NCI-H1930 (cell line): Measurements from ENCODE around the gene FNDC3B.

Experiments used
- DNase-seq, 2 experiments: peaks; one replicate each; lab custom pipeline; 2025; lab: John Stamatoyannopoulos, UW

Gene FNDC3B

GRCh38 chr3:172119266-172119969, 80.0 kb downstream of the FNDC3B start:
- no peak for DNase-seq

GRCh38 chr3:172120912-172121311, 81.5 kb downstream of the FNDC3B start:
- no peak for DNase-seq

- no peak for DNase-seq
Measured at GRCh38 chr3:172121981-172122380, 82.6 kb downstream of the FNDC3B start.

GRCh38 chr3:172124271-172124670, 84.9 kb downstream of the FNDC3B start:
- DNase-seq = no peak

- no peak for DNase-seq
Measured at GRCh38 chr3:172125053-172125452, 85.7 kb downstream of the FNDC3B start.

GRCh38 chr3:172125963-172126457, 86.6 kb downstream of the FNDC3B start:
- DNase-seq = no peak

- no peak for DNase-seq
Measured at GRCh38 chr3:172126741-172127140, 87.4 kb downstream of the FNDC3B start.

- no peak for DNase-seq
Measured at GRCh38 chr3:172127141-172127540, 87.8 kb downstream of the FNDC3B start.

GRCh38 chr3:172127929-172128580, 88.7 kb downstream of the FNDC3B start:
- no peak for DNase-seq

GRCh38 chr3:172128858-172129257, 89.5 kb downstream of the FNDC3B start:
- no peak for DNase-seq

- no peak for DNase-seq
Measured at GRCh38 chr3:172129498-172129849, 90.1 kb downstream of the FNDC3B start.

GRCh38 chr3:172129850-172130716, 90.7 kb downstream of the FNDC3B start:
- DNase-seq = no peak

- no peak for DNase-seq
Measured at GRCh38 chr3:172130717-172131050, 91.3 kb downstream of the FNDC3B start.

- no peak for DNase-seq
Measured at GRCh38 chr3:172131746-172132145, 92.4 kb downstream of the FNDC3B start.

GRCh38 chr3:172132159-172132586, 92.8 kb downstream of the FNDC3B start:
- no peak for DNase-seq

- DNase-seq = no peak
Measured at GRCh38 chr3:172132721-172133311, 93.4 kb downstream of the FNDC3B start.

GRCh38 chr3:172133838-172134237, 94.5 kb downstream of the FNDC3B start:
- DNase-seq = no peak

GRCh38 chr3:172134352-172134751, 95.0 kb downstream of the FNDC3B start:
- no peak for DNase-seq

GRCh38 chr3:172135185-172135584, 95.8 kb downstream of the FNDC3B start:
- no peak for DNase-seq

- no peak for DNase-seq
Measured at GRCh38 chr3:172135820-172136219, 96.4 kb downstream of the FNDC3B start.

- no peak for DNase-seq
Measured at GRCh38 chr3:172136330-172136729, 97.0 kb downstream of the FNDC3B start.
